ENCODE results near the gene CLEC2L. TPM values are rescaled to one million over a fixed set of nuclear protein-coding genes. Genes with fewer than 3 reads are reported as not detected.

CLEC2L gene
- polyA plus RNA-seq, 1 donor (not counting 4 experiments of a cell fraction or from before 2014, with no cell fraction given), result not detected

- Histone ChIP-seq H3K27ac (ENCODE audit: control insufficient read depth, insufficient read depth, low read length) (no peak overlapping the region), H3K4me3 (ENCODE audit: control insufficient read depth in 2 of 3, extremely low read depth in 1 of 3, insufficient read depth in 2 of 3, low read depth in 1 of 3, low read length in 3 of 3) (no peak overlapping the region), H3K9me1 (ENCODE audit: control insufficient read depth, extremely low read depth, insufficient read depth, low read length) (no peaks in the 10 kb centered on the region), H2AFZ (ENCODE audit: control insufficient read depth, low read length) (no peak overlapping the region), H3K9me3 (ENCODE audit: control insufficient read depth, low read depth, low read length) (no peaks in the 10 kb centered on the region), H3K36me3 (ENCODE audit: control insufficient read depth in 2 of 2, extremely low read depth in 1 of 2, insufficient read depth in 2 of 2, low read length in 2 of 2) (peaks cover 8 to 16% of the 10 kb centered on the region in 2 experiments), H4K20me1 (ENCODE audit: control insufficient read depth, extremely low read depth, insufficient read depth, low read length) (peaks cover 2% of the 10 kb centered on the region), H3K4me2 (ENCODE audit: control insufficient read depth, extremely low read depth, insufficient read depth, low read depth, low read length) (no peak overlapping the region), H3K27me3 (ENCODE audit: control insufficient read depth, extremely low read depth, insufficient read depth, low read length) (no peaks in the 10 kb centered on the region), H3K9ac (ENCODE audit: control insufficient read depth, extremely low read depth, insufficient read depth, low read length) (no peak overlapping the region), H3K79me2 (ENCODE audit: control insufficient read depth, insufficient read depth, low read length) (no peaks in the 10 kb centered on the region), H3K4me1 (ENCODE audit: control insufficient read depth, extremely low read depth, insufficient read depth, low read length) (no peaks in the 10 kb centered on the region)
- FAIRE-seq, result no peak
- DNase-seq (ENCODE audit: low read depth, low spot score), result no peak
- no peak for TF ChIP-seq CTCF (optimal IDR thresholded peaks at IDR 0.05 in 1 of 3, IDR thresholded peaks at IDR 0.05 in 1 of 3, conservative IDR thresholded peaks at IDR 0.05 in 1 of 3; ENCODE audit: extremely low read depth in 1 of 3, insufficient read depth in 2 of 3, low read length in 3 of 3)
- TF ChIP-seq EZH2 (IDR thresholded peaks at IDR 0.05; ENCODE audit: low read length), result no peak
- dilution Hi-C loops (cut with MboI; ENCODE audit: extremely low pct_ligation_motif_present, low sequenced_read_pairs), result no loop called here
These were observed 59.2 kb downstream of the CLEC2L start for GRCh38 chr7:139582671-139583155.

GRCh38 chr7:139583826-139584553, 60.5 kb downstream of the CLEC2L start:
- peaks cover 8 to 19% of the 10 kb centered on the region in 2 experiments for H3K36me3 ChIP-seq (ENCODE audit: control insufficient read depth in 2 of 2, extremely low read depth in 1 of 2, insufficient read depth in 2 of 2, low read length in 2 of 2)
- no peak overlapping the region for H3K4me3 ChIP-seq (ENCODE audit: control insufficient read depth in 2 of 3, extremely low read depth in 1 of 3, insufficient read depth in 2 of 3, low read depth in 1 of 3, low read length in 3 of 3)
- H3K79me2 ChIP-seq (ENCODE audit: control insufficient read depth, insufficient read depth, low read length), result no peaks in the 10 kb centered on the region
- H3K9me3 ChIP-seq (ENCODE audit: control insufficient read depth, low read depth, low read length), result no peaks in the 10 kb centered on the region
- no peaks in the 10 kb centered on the region for H3K27me3 ChIP-seq (ENCODE audit: control insufficient read depth, extremely low read depth, insufficient read depth, low read length)
- no peaks in the 10 kb centered on the region for H3K9me1 ChIP-seq (ENCODE audit: control insufficient read depth, extremely low read depth, insufficient read depth, low read length)
- no peak overlapping the region for H3K4me2 ChIP-seq (ENCODE audit: control insufficient read depth, extremely low read depth, insufficient read depth, low read depth, low read length)
- H3K4me1 ChIP-seq (ENCODE audit: control insufficient read depth, extremely low read depth, insufficient read depth, low read length), result no peaks in the 10 kb centered on the region
- dilution Hi-C loops (cut with MboI; ENCODE audit: extremely low pct_ligation_motif_present, low sequenced_read_pairs), result no loop called here
- no peak for TF ChIP-seq CTCF (optimal IDR thresholded peaks at IDR 0.05 in 1 of 3, IDR thresholded peaks at IDR 0.05 in 1 of 3, conservative IDR thresholded peaks at IDR 0.05 in 1 of 3; ENCODE audit: extremely low read depth in 1 of 3, insufficient read depth in 2 of 3, low read length in 3 of 3)
- TF ChIP-seq EZH2 (IDR thresholded peaks at IDR 0.05; ENCODE audit: low read length), result no peak
- DNase-seq (ENCODE audit: low read depth, low spot score) (no peak), FAIRE-seq (no peak)
- no peak overlapping the region for H2AFZ ChIP-seq (ENCODE audit: control insufficient read depth, low read length)
- H4K20me1 ChIP-seq (ENCODE audit: control insufficient read depth, extremely low read depth, insufficient read depth, low read length), result peaks cover 2% of the 10 kb centered on the region
- no peak overlapping the region for H3K27ac ChIP-seq (ENCODE audit: control insufficient read depth, insufficient read depth, low read length)
- no peak overlapping the region for H3K9ac ChIP-seq (ENCODE audit: control insufficient read depth, extremely low read depth, insufficient read depth, low read length)

Measured in keratinocyte (primary cell).